ENCODE results near the gene TMEM256. TPM values are rescaled to one million over a fixed set of nuclear protein-coding genes. Genes with fewer than 3 reads are reported as not detected.

The TMEM256 gene
- total and polyA plus RNA-seq, 2 donors (not counting 3 experiments of a cell fraction or from before 2014, with no cell fraction given), result 67.4 to 148 TPM

DNA sequence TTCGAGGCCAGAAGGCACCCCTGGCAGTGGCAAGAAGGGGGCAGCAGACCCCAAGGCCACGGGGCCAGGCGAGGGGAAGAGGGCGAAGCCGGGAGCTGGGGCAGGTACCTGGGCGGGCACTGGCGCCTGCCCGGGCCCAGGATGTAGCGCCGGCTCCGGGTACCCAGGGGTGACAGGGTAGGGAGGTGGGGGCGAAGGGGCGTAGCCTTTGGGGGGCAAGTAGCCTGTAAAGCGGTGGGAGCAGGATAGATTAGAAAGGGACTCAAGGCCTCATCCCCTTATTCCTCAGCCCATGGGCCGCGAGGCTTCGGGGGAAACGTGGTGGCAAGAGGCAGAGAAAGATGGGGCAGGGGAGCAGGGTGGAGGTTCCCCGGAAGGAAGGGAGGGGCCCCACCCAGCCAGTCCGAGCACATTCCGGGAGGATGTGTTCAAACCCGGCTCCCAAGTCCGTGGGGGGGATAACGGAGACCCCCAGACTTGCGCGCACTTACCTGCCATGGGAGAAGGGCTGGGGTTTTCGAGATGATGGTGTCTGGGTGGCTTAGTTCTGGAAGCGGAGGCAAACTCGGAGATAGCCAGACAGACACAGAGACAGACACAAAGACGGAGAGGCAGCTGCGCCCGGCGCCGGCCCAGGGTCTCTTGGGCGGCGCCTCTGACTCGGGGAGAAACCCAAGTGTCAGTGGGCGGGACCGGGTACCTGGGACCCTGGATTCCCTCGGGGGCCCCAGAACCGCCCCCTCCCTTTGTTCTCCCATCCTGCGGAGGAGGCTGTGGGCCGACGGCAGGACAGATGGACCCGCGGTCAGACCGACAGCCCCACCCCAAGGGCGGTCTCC is 10.1 kb downstream of the TMEM256 start:
- POLR2A ChIA-PET, result interaction anchor here (1.0 kb wide), 1 partner anchor 10 kb away, joined by 11 read pairs; the partner anchor contains the start of gene TMEM256
- no TSS peak for BruUV-seq (replicated peaks)
- Histone ChIP-seq H4K20me1 (replicated peaks; ENCODE audit: control insufficient read depth, extremely low read depth, insufficient read depth, low read length) (no peaks in the 10 kb centered on the region), H3K36me3 (ENCODE audit: control insufficient read depth in 2 of 2, extremely low read depth in 1 of 2, insufficient read depth in 2 of 2, low read length in 2 of 2) (peaks cover 0 to 18% of the 10 kb centered on the region in 2 experiments), H2AFZ (ENCODE audit: low read depth, low read length) (peak overlapping the region; percentile 51), H3K9ac (replicated peaks; ENCODE audit: extremely low read depth, insufficient read depth, low read length) (peak overlapping the region; percentile 81), H3K9me1 (replicated peaks; ENCODE audit: control insufficient read depth, extremely low read depth, insufficient read depth, low read length) (no peaks in the 10 kb centered on the region), H3K4me2 (ENCODE audit: insufficient read depth, low read length) (peak overlapping the region; percentile 45), H3K79me2 (ENCODE audit: control insufficient read depth, insufficient read depth, low read length) (no peaks in the 10 kb centered on the region), H3K4me1 (ENCODE audit: control insufficient read depth, extremely low read depth, insufficient read depth, low read length) (peaks cover 16% of the 10 kb centered on the region), H3K27ac (ENCODE audit: insufficient read depth, low read depth, low read length) (peak overlapping the region; percentile 38), H3K4me3 (replicated peaks in 1 of 3; ENCODE audit: insufficient read depth in 1 of 3, low read depth in 1 of 3, low read length in 3 of 3) (peak overlapping the region; percentile 58 to 93 (median 92)), H3K27me3 (ENCODE audit: control insufficient read depth in 2 of 2, insufficient read depth in 2 of 2, low read length in 2 of 2) (no peaks in the 10 kb centered on the region), H3K9me3 (replicated peaks; ENCODE audit: control insufficient read depth, insufficient read depth, low read length) (no peaks in the 10 kb centered on the region)
- intact Hi-C loops (cut with micrococcal nuclease) (loop anchor here (1.0 to 5.0 kb wide), 5 partner anchors 10 to 167 kb away; partner anchors contain the start of genes POLR2A, SENP3, TMEM102 and TMEM256), dilution Hi-C loops (cut with MboI; ENCODE audit: extremely low pct_ligation_motif_present, low sequenced_read_pairs) (no loop called here)
- CTCF ChIA-PET, result interaction anchor here (0.6 to 2.3 kb wide), 8 partner anchors 8 to 167 kb away, joined by 3 to 11 read pairs (median 5); partner anchors contain the start of gene TMEM256
- DNase-seq (ENCODE audit: low read depth, low spot score), result no peak
- no peak for FAIRE-seq
- TF ChIP-seq MAX (IDR thresholded peaks at IDR 0.05; ENCODE audit: insufficient read depth, insufficient read length), result no peak
- TF ChIP-seq EZH2 (IDR thresholded peaks at IDR 0.05; ENCODE audit: borderline replicate concordance, low read depth, low read length, severe bottlenecking), result no peak
- TF ChIP-seq GATA2 (IDR thresholded peaks at IDR 0.05; ENCODE audit: insufficient read depth, insufficient read length, low read depth, low read length), result no peak
- TF ChIP-seq POLR2A (IDR thresholded peaks at IDR 0.05; ENCODE audit: low read depth, low read length), result no peak
- peak in 1 of 2 donors; percentile 7 for TF ChIP-seq CTCF (IDR thresholded peaks at IDR 0.05; ENCODE audit: extremely low read depth in 1 of 2, insufficient read depth in 1 of 2, low read depth in 1 of 2, low read length in 2 of 2)
- no peak for TF ChIP-seq FOS (IDR thresholded peaks at IDR 0.05; ENCODE audit: borderline replicate concordance, insufficient read depth, low read length)

Data from endothelial cell of umbilical vein (primary cell).